Stromal cell of bone marrow (primary cell): ENCODE results near the gene POLD3.
A peak's percentile ranks its signal among the peaks of the same experiment; 100 is the strongest.

Experiments
- DNase-seq: peaks from one replicate; pipeline ENCODE4 v3.0.0-alpha.2; 2012; ENCODE audit warnings: low read depth

The POLD3 gene

GRCh38 chr11:74673693-74674360 lies 81.4 kb downstream of the POLD3 start:
- DNase-seq: no peak

- no peak for DNase-seq
Observed at GRCh38 chr11:74675761-74676160, 83.4 kb downstream of the POLD3 start.

GRCh38 chr11:74676596-74676995 lies 84.2 kb downstream of the POLD3 start:
- DNase-seq: no peak

- DNase-seq: no peak
Observed at GRCh38 chr11:74677131-74677530, 84.7 kb downstream of the POLD3 start.

GRCh38 chr11:74678041-74678440 lies 85.7 kb downstream of the POLD3 start:
- no peak for DNase-seq

- DNase-seq: no peak
Observed at GRCh38 chr11:74678591-74679512, 86.5 kb downstream of the POLD3 start.

GRCh38 chr11:74679513-74679865 lies 87.1 kb downstream of the POLD3 start:
- DNase-seq: no peak

- DNase-seq: no peak
Observed at GRCh38 chr11:74680035-74680671, 87.8 kb downstream of the POLD3 start.

- DNase-seq: no peak
Observed at GRCh38 chr11:74680703-74681531, 88.5 kb downstream of the POLD3 start.

GRCh38 chr11:74681686-74682651 lies 89.6 kb downstream of the POLD3 start:
- DNase-seq: no peak

- no peak for DNase-seq
Observed at GRCh38 chr11:74682731-74683278, 90.4 kb downstream of the POLD3 start.

- DNase-seq: no peak
Observed at GRCh38 chr11:74683279-74683871, 91.0 kb downstream of the POLD3 start.

GRCh38 chr11:74683941-74684481 lies 91.6 kb downstream of the POLD3 start:
- DNase-seq: no peak

GRCh38 chr11:74684661-74685060 lies 92.3 kb downstream of the POLD3 start:
- DNase-seq: no peak

GRCh38 chr11:74685338-74685737 lies 93.0 kb downstream of the POLD3 start:
- DNase-seq: no peak

- DNase-seq: no peak
Observed at GRCh38 chr11:74685905-74686304, 93.5 kb downstream of the POLD3 start.

GRCh38 chr11:74686792-74687191 lies 94.4 kb downstream of the POLD3 start:
- peak; percentile 85 for DNase-seq

GRCh38 chr11:74687237-74688023 lies 95.0 kb downstream of the POLD3 start:
- DNase-seq: peak; percentile 70

GRCh38 chr11:74689666-74690065 lies 97.3 kb downstream of the POLD3 start:
- DNase-seq: peak; percentile 48
